Measurements from ENCODE around the gene PLEKHH1. TPM values are rescaled to one million over a fixed set of nuclear protein-coding genes. Genes with fewer than 3 reads are reported as not detected.

The PLEKHH1 gene
- total and polyA plus RNA-seq, 7 donors, result 1.1 to 4.5 (median 2.5) TPM

- ATAC-seq (no peak), DNase-seq (no peak)
- Histone ChIP-seq H3K36me3 (ENCODE audit: insufficient read depth in 1 of 2, low read depth in 1 of 2) (no peaks in the 10 kb centered on the region), H3K27ac (no peak overlapping the region), H3K4me3 (no peak overlapping the region), H3K27me3 (ENCODE audit: insufficient read depth in 3 of 3, low read length in 2 of 3) (peaks cover 0 to 6% (median 1%) of the 10 kb centered on the region in 3 donors), H3K9me3 (no peaks in the 10 kb centered on the region), H3K4me1 (no peaks in the 10 kb centered on the region)
- TF ChIP-seq CTCF (IDR thresholded peaks at IDR 0.05), result no peak
- 91 to 96% (median 95%) methylated on average over 1 of the region's 1 CpG for WGBS, 3 donors
- intact Hi-C loops (cut with DNase I), result no loop called here
Observed at GRCh38 chr14:67520482-67520881, 12.6 kb upstream of the PLEKHH1 start.

GRCh38 chr14:67522270-67522669 is 10.8 kb upstream of the PLEKHH1 start:
- TF ChIP-seq CTCF (IDR thresholded peaks at IDR 0.05), result no peak
- no peaks in the 10 kb centered on the region for H3K9me3 ChIP-seq
- H3K27me3 ChIP-seq (ENCODE audit: insufficient read depth in 3 of 3, low read length in 2 of 3), result peaks cover 0 to 6% (median 1%) of the 10 kb centered on the region in 3 donors
- no peak overlapping the region for H3K4me3 ChIP-seq
- WGBS, 3 donors, result 40 to 42% (median 40%) methylated on average over 2 of the region's 2 CpGs
- intact Hi-C loops (cut with DNase I), result no loop called here
- no peak for DNase-seq
- no peaks in the 10 kb centered on the region for H3K4me1 ChIP-seq
- ATAC-seq, result no peak
- H3K27ac ChIP-seq, result no peak overlapping the region
- H3K36me3 ChIP-seq (ENCODE audit: insufficient read depth in 1 of 2, low read depth in 1 of 2), result no peaks in the 10 kb centered on the region

GRCh38 chr14:67523764-67524633 is 9.1 kb upstream of the PLEKHH1 start:
- no peak for DNase-seq
- Histone ChIP-seq H3K27ac (no peak overlapping the region), H3K4me1 (no peaks in the 10 kb centered on the region), H3K36me3 (ENCODE audit: insufficient read depth in 1 of 2, low read depth in 1 of 2) (no peaks in the 10 kb centered on the region), H3K4me3 (no peak overlapping the region), H3K9me3 (no peaks in the 10 kb centered on the region), H3K27me3 (ENCODE audit: insufficient read depth in 3 of 3, low read length in 2 of 3) (peaks cover 0 to 6% (median 1%) of the 10 kb centered on the region in 3 donors)
- intact Hi-C loops (cut with DNase I), result no loop called here
- WGBS, 3 donors, result 61 to 66% (median 64%) methylated on average over 7 of the region's 7 CpGs
- no peak for TF ChIP-seq CTCF (IDR thresholded peaks at IDR 0.05)
- no peak for ATAC-seq

- Histone ChIP-seq H3K27ac (no peak overlapping the region), H3K36me3 (ENCODE audit: insufficient read depth in 1 of 2, low read depth in 1 of 2) (no peaks in the 10 kb centered on the region), H3K4me3 (no peak overlapping the region), H3K27me3 (ENCODE audit: insufficient read depth in 3 of 3, low read length in 2 of 3) (peaks cover 0 to 6% (median 1%) of the 10 kb centered on the region in 3 donors), H3K9me3 (no peaks in the 10 kb centered on the region), H3K4me1 (no peaks in the 10 kb centered on the region)
- no peak for DNase-seq
- intact Hi-C loops (cut with DNase I), result no loop called here
- ATAC-seq, result no peak
- 61 to 72% (median 69%) methylated on average over 3 of the region's 3 CpGs for WGBS, 3 donors
- TF ChIP-seq CTCF (IDR thresholded peaks at IDR 0.05), result no peak
Observed at GRCh38 chr14:67524634-67524963, 8.5 kb upstream of the PLEKHH1 start.
